ENCODE data around the gene BICD2.

BICD2 gene

GRCh38 chr9:92763721-92764380 lies 782 bp downstream of the BICD2 start:
- intact Hi-C loops (cut with micrococcal nuclease): no loop called here
- peak overlapping the region; percentile 91 for H3K27ac Mint-ChIP-seq
- H3K4me1 Mint-ChIP-seq (ENCODE audit: low read depth): peaks cover 58% of the 10 kb centered on the region
- peaks cover 3% of the 10 kb centered on the region for H3K27me3 Mint-ChIP-seq
- peak overlapping the region; percentile 98 for H3K4me3 Mint-ChIP-seq
- H3K9me3 Mint-ChIP-seq: no peaks in the 10 kb centered on the region
- H3K36me3 Mint-ChIP-seq (ENCODE audit: low read depth): peaks cover 17% of the 10 kb centered on the region

GRCh38 chr9:92762781-92763708 lies 1.6 kb downstream of the BICD2 start:
- Mint-ChIP-seq H3K27me3 (peaks cover 3% of the 10 kb centered on the region), H3K4me1 (ENCODE audit: low read depth) (peaks cover 58% of the 10 kb centered on the region), H3K4me3 (peak overlapping the region; percentile 98), H3K27ac (peak overlapping the region; percentile 91), H3K36me3 (ENCODE audit: low read depth) (peaks cover 17% of the 10 kb centered on the region), H3K9me3 (no peaks in the 10 kb centered on the region)
- intact Hi-C loops (cut with micrococcal nuclease): no loop called here

DNA sequence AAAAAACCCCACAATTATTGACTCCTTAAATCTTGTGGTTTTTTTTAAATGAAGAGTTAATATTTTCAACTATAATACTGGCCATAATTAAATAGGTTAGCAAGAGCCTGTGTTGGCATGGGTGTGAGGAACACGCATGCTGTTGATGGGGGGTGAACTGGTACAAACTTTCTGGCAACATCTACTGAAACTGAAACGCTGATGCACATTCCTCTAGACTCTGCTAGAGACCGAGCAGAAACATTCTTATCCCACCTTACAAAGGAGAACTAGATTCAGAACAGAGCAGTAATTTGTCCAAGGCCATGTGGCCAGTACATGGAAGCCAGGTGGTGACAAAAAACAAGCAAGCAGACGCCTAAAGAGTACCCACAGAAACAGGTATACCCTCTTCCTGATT lies 2.4 kb downstream of the BICD2 start:
- Mint-ChIP-seq H3K4me1 (ENCODE audit: low read depth) (peaks cover 58% of the 10 kb centered on the region), H3K27me3 (no peaks in the 10 kb centered on the region), H3K36me3 (ENCODE audit: low read depth) (peaks cover 17% of the 10 kb centered on the region), H3K9me3 (no peaks in the 10 kb centered on the region), H3K27ac (peak overlapping the region; percentile 91), H3K4me3 (peak overlapping the region; percentile 98)
- intact Hi-C loops (cut with micrococcal nuclease): no loop called here

GRCh38 chr9:92761686-92762085 lies 2.9 kb downstream of the BICD2 start:
- peaks cover 63% of the 10 kb centered on the region for H3K4me1 Mint-ChIP-seq (ENCODE audit: low read depth)
- peak overlapping the region; percentile 98 for H3K4me3 Mint-ChIP-seq
- H3K27ac Mint-ChIP-seq: no peak overlapping the region
- intact Hi-C loops (cut with micrococcal nuclease): no loop called here
- H3K27me3 Mint-ChIP-seq: no peaks in the 10 kb centered on the region
- peaks cover 17% of the 10 kb centered on the region for H3K36me3 Mint-ChIP-seq (ENCODE audit: low read depth)
- no peaks in the 10 kb centered on the region for H3K9me3 Mint-ChIP-seq

DNA sequence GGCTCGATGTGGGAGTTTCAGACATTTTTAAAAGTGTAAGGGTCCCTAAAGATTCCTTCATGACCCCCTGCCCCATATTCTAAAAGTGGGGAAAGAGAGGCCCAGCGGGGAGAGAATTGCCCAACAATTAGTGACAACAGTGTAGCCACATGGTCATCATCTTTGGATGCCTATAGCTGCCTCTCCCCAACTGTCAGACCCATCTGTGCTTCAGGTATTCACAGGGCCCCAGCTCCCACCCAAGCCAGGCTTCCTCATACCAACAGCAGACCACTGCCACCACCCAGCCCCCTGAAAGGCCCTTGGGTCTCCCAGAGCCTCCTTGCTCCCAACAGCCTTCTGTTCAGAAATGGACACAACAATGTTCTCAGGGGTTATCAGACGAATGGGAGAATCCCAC lies 4.1 kb downstream of the BICD2 start:
- Mint-ChIP-seq H3K36me3 (ENCODE audit: low read depth) (peaks cover 20% of the 10 kb centered on the region), H3K27me3 (no peaks in the 10 kb centered on the region), H3K4me1 (ENCODE audit: low read depth) (peaks cover 64% of the 10 kb centered on the region), H3K27ac (no peak overlapping the region), H3K4me3 (no peak overlapping the region), H3K9me3 (no peaks in the 10 kb centered on the region)
- intact Hi-C loops (cut with micrococcal nuclease): no loop called here

DNA sequence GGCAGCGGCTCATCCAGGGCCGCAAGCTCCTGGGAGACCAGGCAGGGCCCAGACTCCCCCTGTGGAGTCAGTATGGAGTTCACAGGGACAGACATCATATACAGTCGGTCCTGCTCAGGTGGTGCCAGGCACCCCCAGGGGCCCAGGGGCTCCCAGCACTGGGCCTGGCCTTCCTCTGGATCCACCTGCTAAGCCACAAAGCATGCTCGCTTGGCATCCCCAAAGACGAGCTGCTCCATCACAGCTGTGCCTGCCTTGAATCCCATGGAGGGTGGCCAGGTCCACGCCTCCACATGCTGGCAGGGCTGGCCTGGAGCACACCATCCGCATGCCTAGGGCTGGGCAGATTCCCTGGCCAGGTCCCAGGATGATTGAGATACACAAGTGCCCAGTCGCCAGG lies 4.6 kb downstream of the BICD2 start:
- Mint-ChIP-seq H3K36me3 (ENCODE audit: low read depth) (peaks cover 23% of the 10 kb centered on the region), H3K4me3 (no peak overlapping the region), H3K27ac (no peak overlapping the region), H3K9me3 (no peaks in the 10 kb centered on the region), H3K27me3 (no peaks in the 10 kb centered on the region), H3K4me1 (ENCODE audit: low read depth) (peaks cover 67% of the 10 kb centered on the region)
- intact Hi-C loops (cut with micrococcal nuclease): no loop called here

- no peaks in the 10 kb centered on the region for H3K9me3 Mint-ChIP-seq
- H3K4me1 Mint-ChIP-seq (ENCODE audit: low read depth): peaks cover 73% of the 10 kb centered on the region
- intact Hi-C loops (cut with micrococcal nuclease): no loop called here
- peaks cover 18% of the 10 kb centered on the region for H3K36me3 Mint-ChIP-seq (ENCODE audit: low read depth)
- no peaks in the 10 kb centered on the region for H3K27me3 Mint-ChIP-seq
- H3K4me3 Mint-ChIP-seq: no peak overlapping the region
- peak overlapping the region; percentile 60 for H3K27ac Mint-ChIP-seq
Measured at GRCh38 chr9:92759446-92759845, 5.2 kb downstream of the BICD2 start.

DNA sequence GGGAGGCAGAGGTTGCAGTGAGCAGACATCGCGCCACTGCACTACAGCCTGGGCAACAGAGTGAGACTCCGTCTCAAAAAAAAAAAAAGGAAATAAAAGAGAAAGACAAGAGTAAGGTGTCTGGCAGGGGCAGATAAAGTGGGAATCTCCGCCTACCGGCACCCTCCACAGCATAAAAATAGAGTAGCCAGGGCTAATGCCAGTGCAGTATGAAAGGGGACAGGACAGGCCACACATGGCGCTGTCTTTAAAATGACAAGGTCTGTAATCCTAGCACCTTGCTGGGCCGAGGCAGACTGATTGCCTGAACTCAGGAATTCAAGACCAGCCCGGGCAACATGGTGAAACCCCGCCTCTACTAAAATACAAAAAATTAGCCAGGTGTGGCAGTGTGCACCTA lies 7.8 kb downstream of the BICD2 start:
- intact Hi-C loops (cut with micrococcal nuclease): no loop called here
- H3K4me3 Mint-ChIP-seq: no peak overlapping the region
- peaks cover 77% of the 10 kb centered on the region for H3K4me1 Mint-ChIP-seq (ENCODE audit: low read depth)
- H3K9me3 Mint-ChIP-seq: no peaks in the 10 kb centered on the region
- no peaks in the 10 kb centered on the region for H3K27me3 Mint-ChIP-seq
- peaks cover 6% of the 10 kb centered on the region for H3K36me3 Mint-ChIP-seq (ENCODE audit: low read depth)
- H3K27ac Mint-ChIP-seq: no peak overlapping the region

DNA sequence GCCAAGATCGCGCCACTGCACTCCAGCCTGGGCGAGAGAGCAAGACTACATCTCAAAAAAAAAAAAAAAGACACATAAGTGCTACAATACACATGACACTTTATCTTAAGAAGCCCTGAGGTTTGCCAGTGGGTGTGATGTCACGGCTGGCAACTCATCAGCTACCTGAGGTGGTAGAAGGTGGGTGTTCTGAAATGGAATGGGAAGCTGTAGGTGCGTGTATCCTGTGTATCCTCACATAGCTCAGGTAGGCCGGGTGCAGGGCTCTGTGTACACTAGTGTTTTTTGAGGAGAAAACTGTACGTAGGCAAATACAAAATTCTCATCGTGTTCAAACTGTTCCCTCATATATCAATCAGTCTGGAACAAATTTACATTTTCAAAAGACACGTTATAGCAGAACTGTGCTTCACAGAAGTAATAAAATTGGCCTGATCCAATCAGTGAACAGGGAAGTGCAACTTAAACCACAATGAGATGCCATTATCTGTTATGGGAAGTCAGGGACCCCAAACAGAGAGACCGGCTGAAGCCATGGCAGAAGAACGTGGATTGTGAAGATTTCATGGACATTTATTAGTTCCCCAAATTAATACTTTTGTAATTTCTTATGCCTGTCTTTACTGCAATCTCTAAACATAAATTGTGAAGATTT lies 10.4 kb downstream of the BICD2 start:
- Mint-ChIP-seq H3K27me3 (no peaks in the 10 kb centered on the region), H3K36me3 (ENCODE audit: low read depth) (peaks cover 6% of the 10 kb centered on the region), H3K4me3 (no peak overlapping the region), H3K9me3 (no peaks in the 10 kb centered on the region), H3K4me1 (ENCODE audit: low read depth) (peaks cover 72% of the 10 kb centered on the region), H3K27ac (peak overlapping the region; percentile 55)
- intact Hi-C loops (cut with micrococcal nuclease): no loop called here

DNA sequence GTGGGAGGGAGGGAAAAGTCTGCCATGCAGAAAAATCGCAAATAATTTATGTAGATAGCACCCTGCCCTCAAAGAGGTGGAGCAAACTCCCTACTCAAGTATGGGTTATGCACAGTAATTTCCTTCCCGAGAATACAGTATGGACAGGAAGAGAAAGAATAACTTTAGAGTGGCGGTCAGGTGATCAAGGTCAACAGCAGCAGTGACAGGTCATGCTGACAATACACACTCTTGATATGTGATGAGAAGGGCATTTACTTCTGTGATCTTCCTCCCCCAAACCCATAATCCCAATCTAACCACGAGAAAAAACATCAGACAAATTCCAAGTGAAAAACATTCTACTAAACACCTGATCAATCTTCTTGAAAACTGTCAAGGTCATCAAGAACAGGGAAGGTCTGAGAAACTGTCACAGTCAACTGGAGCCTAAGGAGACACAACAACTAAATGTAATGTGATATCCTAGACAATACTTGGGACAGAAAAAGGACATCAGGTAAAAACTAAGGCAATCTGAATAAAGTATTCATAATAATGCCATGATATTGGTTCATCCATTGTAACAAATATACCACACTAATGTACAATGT lies 11.7 kb downstream of the BICD2 start:
- peak overlapping the region; percentile 33 for H3K27ac Mint-ChIP-seq
- H3K9me3 Mint-ChIP-seq: no peaks in the 10 kb centered on the region
- intact Hi-C loops (cut with micrococcal nuclease): no loop called here

GRCh38 chr9:92749934-92750315 lies 14.7 kb downstream of the BICD2 start:
- Mint-ChIP-seq H3K9me3 (no peaks in the 10 kb centered on the region), H3K27ac (peak overlapping the region; percentile 36), H3K4me1 (ENCODE audit: low read depth) (peaks cover 89% of the 10 kb centered on the region), H3K36me3 (ENCODE audit: low read depth) (no peaks in the 10 kb centered on the region), H3K27me3 (no peaks in the 10 kb centered on the region), H3K4me3 (no peak overlapping the region)
- intact Hi-C loops (cut with micrococcal nuclease): no loop called here

More for the DNA sequence above, 11.7 kb downstream of the BICD2 start:
- Mint-ChIP-seq H3K4me1 (ENCODE audit: low read depth) (peaks cover 81% of the 10 kb centered on the region), H3K4me3 (no peak overlapping the region), H3K27me3 (no peaks in the 10 kb centered on the region), H3K36me3 (ENCODE audit: low read depth) (peaks cover 6% of the 10 kb centered on the region)

GRCh38 chr9:92749071-92749933 lies 15.3 kb downstream of the BICD2 start:
- Mint-ChIP-seq H3K4me3 (no peak overlapping the region), H3K36me3 (ENCODE audit: low read depth) (no peaks in the 10 kb centered on the region), H3K9me3 (no peaks in the 10 kb centered on the region), H3K4me1 (ENCODE audit: low read depth) (peaks cover 85% of the 10 kb centered on the region), H3K27ac (peak overlapping the region; percentile 36), H3K27me3 (no peaks in the 10 kb centered on the region)
- intact Hi-C loops (cut with micrococcal nuclease): no loop called here

- Mint-ChIP-seq H3K36me3 (ENCODE audit: low read depth) (no peaks in the 10 kb centered on the region), H3K27me3 (no peaks in the 10 kb centered on the region), H3K4me3 (no peak overlapping the region), H3K4me1 (ENCODE audit: low read depth) (peaks cover 87% of the 10 kb centered on the region), H3K9me3 (no peaks in the 10 kb centered on the region), H3K27ac (peak overlapping the region; percentile 36)
- intact Hi-C loops (cut with micrococcal nuclease): no loop called here
Measured at GRCh38 chr9:92748233-92748497, 16.5 kb downstream of the BICD2 start.
